Common myeloid progenitor, CD34-positive (primary cell): ENCODE measurements around the gene EPS15.

Experiments used
- CTCF ChIA-PET: fragments of 350-600 bp; sonication (Branson Sonifier 250); formaldehyde crosslinking; loops from one replicate; lab custom pipeline; 2021; ENCODE audit warnings: antibody characterized with exemption; lab: Charles Lee
- POLR2A ChIA-PET: fragments of 350-600 bp; sonication (Branson Sonifier 250); formaldehyde crosslinking; loops from one replicate; lab custom pipeline; 2021; ENCODE audit warnings: antibody characterized with exemption; lab: Charles Lee
- DNase-seq, 3 donors: peaks; one replicate each; pipeline versions ENCODE4 v3.0.0 to v3.0.0-alpha.2; 2013
- H3K27ac ChIP-seq, 2 experiments: 1 replicate in 1 of 2; 2 replicates in 1 of 2; pipeline ENCODE4 v1.7.0; 2013; ENCODE audit warnings: inconsistent platforms in 2 of 2, low read length in 2 of 2, mild to moderate bottlenecking in 2 of 2, low read depth in 1 of 2, moderate library complexity in 1 of 2; ENCODE audit not compliant: severe bottlenecking in 2 of 2, insufficient read depth in 1 of 2, poor library complexity in 1 of 2
- H3K27me3 ChIP-seq, 5 experiments: replicated peaks in 2 of 5; 1 replicate in 3 of 5; 2 replicates in 2 of 5; pipeline versions ENCODE4 v1.6.1 to v1.7.0; 2013; ENCODE audit warnings: low read length in 4 of 5, mild to moderate bottlenecking in 2 of 5, moderate library complexity in 2 of 5, inconsistent platforms in 1 of 5; ENCODE audit not compliant: insufficient read depth in 5 of 5, control insufficient read depth in 4 of 5
- H3K36me3 ChIP-seq, 4 experiments: 1 replicate in 2 of 4; 2 replicates in 2 of 4; pipeline versions ENCODE4 v1.6.1 to v1.7.0; 2013; ENCODE audit warnings: low read length in 3 of 4, control low read depth in 1 of 4, mild to moderate bottlenecking in 1 of 4; ENCODE audit not compliant: control insufficient read depth in 4 of 4, insufficient read depth in 4 of 4
- H3K4me1 ChIP-seq, 4 experiments: 1 replicate in 3 of 4; 2 replicates in 1 of 4; pipeline versions ENCODE4 v1.6.1 to v1.7.1; 2013; ENCODE audit warnings: low read length in 3 of 4, mild to moderate bottlenecking in 3 of 4, control low read depth in 1 of 4, inconsistent platforms in 1 of 4, moderate library complexity in 1 of 4; ENCODE audit not compliant: control insufficient read depth in 4 of 4, insufficient read depth in 4 of 4; ENCODE audit errors: control extremely low read depth in 1 of 4
- H3K4me3 ChIP-seq, 7 experiments: 1 replicate in 4 of 7; 2 replicates in 3 of 7; pipeline versions ENCODE4 v1.5.1 to v1.7.0; 2013; ENCODE audit warnings: mild to moderate bottlenecking in 7 of 7, low read length in 6 of 7, moderate library complexity in 6 of 7, inconsistent platforms in 2 of 7, low read depth in 2 of 7, control low read depth in 1 of 7; ENCODE audit not compliant: insufficient read depth in 4 of 7, control insufficient read depth in 1 of 7; ENCODE audit errors: extremely low read depth in 1 of 7
- H3K9me3 ChIP-seq, 5 experiments: 1 replicate in 4 of 5; 2 replicates in 1 of 5; pipeline versions ENCODE4 v1.6.1 to v1.7.1; 2013; ENCODE audit warnings: low read length in 4 of 5, mild to moderate bottlenecking in 2 of 5, inconsistent platforms in 1 of 5, low read depth in 1 of 5, moderate library complexity in 1 of 5; ENCODE audit not compliant: control insufficient read depth in 4 of 5, insufficient read depth in 2 of 5; ENCODE audit errors: control extremely low read depth in 1 of 5
- WGBS: methylation state at CpG from one replicate; pipeline ENCODE4 v1.1.5; 2013; ENCODE audit not compliant: insufficient coverage; 5-methylcytosine and 5-hydroxymethylcytosine counted together

The EPS15 gene

DNA sequence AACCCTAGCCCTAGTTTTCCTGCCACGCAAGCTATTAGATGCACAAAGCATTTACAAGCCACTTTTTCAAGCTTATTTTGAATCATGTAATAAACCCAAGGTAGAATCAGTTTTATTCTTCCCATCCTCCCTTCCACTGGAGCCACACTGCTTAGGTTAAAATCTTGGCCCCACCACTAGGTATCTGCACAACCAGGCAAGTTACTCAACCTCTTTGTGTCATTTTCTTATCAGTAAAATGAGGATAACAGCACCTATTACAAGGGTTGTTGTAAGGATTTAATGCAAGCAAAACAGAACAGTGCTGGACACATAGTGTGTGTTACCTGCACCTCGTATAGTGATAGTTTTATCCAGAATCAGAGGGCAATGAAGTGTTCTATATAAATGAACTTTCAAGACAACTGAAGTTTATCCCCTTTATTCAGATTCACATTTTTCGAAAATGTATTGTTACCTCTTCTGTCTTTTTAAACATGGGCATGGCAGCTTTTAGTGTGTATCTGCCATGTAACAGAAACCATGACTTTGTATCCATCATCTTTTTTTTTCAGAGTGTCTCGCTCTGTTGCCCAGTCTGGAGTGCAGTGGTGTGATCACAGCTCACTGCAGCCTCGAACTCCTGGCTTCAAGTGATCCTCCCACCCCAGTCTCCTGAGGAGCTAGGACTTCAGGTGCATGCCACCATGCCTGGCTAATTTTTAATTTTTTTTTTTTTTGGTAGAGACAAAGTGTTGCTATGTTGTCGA, 171.5 kb downstream of the EPS15 start:
- CTCF ChIA-PET, result interaction anchor here (0.5 to 1.7 kb wide), 2 partner anchors 39 to 1021 kb away, joined by 3 read pairs; no protein-coding TSS in a partner anchor
- Histone ChIP-seq H3K4me1 (peaks cover 0 to 7% (median 5%) of the 10 kb centered on the region in 4 experiments), H3K4me3 (no peak overlapping the region), H3K27ac (no peak overlapping the region), H3K9me3 (no peaks in the 10 kb centered on the region), H3K27me3 (peaks cover 0 to 40% (median 20%) of the 10 kb centered on the region in 5 experiments), H3K36me3 (peaks cover 0 to 4% (median 0%) of the 10 kb centered on the region in 4 experiments)
- POLR2A ChIA-PET, result no interaction called here
- 90% methylated on average over 3 of the region's 6 CpGs for WGBS
- DNase-seq, result no peak

DNA sequence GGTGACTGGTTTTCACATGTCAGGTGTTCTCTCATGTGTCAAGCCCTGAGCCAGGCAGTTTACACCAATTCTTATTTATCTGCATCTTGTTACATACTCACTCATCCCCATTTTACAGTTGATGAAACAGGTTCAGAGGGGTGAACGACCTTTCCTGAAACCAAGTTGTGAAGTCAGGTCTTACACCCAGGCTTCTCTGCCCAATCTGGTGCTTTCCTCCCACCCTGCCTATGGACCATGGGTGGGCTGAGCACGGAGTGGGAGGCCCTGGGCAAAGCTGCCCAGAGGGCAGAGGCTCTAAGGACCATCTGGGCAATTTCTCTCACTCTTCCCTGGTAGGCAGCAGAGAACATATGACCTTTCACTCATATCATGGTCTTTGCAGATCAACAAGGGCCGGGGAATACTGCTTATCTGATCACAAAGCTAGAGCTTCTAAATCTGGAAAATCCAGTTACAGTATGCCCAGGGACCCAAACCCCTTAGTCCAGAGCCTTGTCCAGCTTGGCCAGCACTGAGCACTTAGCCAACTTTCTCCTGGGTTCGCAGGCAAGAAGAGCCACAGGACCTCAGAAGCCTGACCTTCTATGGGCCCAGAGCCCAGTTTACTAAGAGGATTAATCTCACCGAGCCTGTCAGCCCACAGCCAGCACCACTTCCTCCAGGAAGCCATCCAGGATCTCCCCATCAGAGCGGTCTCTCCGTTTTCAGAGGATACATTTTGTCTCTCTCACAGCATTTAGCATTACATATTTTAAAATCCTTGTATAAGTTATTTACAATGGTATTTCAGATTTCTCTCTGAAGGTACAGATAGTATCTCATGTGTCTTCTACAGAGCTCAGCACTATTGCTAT, 172.8 kb downstream of the EPS15 start:
- DNase-seq, result no peak
- Histone ChIP-seq H3K9me3 (no peaks in the 10 kb centered on the region), H3K4me1 (peaks cover 0 to 7% (median 5%) of the 10 kb centered on the region in 4 experiments), H3K27me3 (peaks cover 0 to 44% (median 20%) of the 10 kb centered on the region in 5 experiments), H3K4me3 (no peak overlapping the region), H3K27ac (no peak overlapping the region), H3K36me3 (no peaks in the 10 kb centered on the region)
- WGBS, result 85% methylated on average over 4 of the region's 7 CpGs
- ChIA-PET POLR2A (no interaction called here), CTCF (interaction anchor here (0.5 to 1.7 kb wide), 2 partner anchors 37 to 1022 kb away, joined by 3 read pairs; no protein-coding TSS in a partner anchor)

DNA sequence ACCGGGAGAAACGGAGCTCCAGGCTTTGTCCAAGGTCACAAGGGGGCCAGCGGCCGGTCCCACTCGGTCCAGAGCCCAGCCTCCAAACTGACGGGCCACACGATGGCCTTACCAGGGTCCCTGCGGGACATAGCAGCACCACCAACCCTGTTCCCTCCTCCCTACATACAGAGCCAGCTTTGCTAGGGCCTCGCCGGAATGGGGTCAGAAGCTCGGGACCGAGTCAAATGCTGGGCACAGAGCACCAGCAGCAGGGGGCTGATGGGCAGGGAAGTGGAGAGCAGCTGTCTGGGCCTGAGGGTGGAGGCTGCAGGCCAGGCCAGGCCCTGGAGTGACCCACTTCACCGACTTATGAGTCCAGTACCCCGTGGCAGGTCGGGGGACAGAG, 173.8 kb downstream of the EPS15 start:
- peaks cover 0 to 44% (median 20%) of the 10 kb centered on the region in 5 experiments for H3K27me3 ChIP-seq
- peaks cover 0 to 7% (median 5%) of the 10 kb centered on the region in 4 experiments for H3K4me1 ChIP-seq
- CTCF ChIA-PET, result interaction anchor here (0.5 kb wide), 1 partner anchor 60 kb away, joined by 5 read pairs; no protein-coding TSS in a partner anchor
- POLR2A ChIA-PET, result no interaction called here
- H3K27ac ChIP-seq, result no peak overlapping the region
- no peaks in the 10 kb centered on the region for H3K36me3 ChIP-seq
- DNase-seq, result no peak
- peak overlapping the region in 2 of 7 experiments; percentile 19 to 46 for H3K4me3 ChIP-seq
- no peaks in the 10 kb centered on the region for H3K9me3 ChIP-seq
- WGBS, result 81% methylated on average over 7 of the region's 15 CpGs

DNA sequence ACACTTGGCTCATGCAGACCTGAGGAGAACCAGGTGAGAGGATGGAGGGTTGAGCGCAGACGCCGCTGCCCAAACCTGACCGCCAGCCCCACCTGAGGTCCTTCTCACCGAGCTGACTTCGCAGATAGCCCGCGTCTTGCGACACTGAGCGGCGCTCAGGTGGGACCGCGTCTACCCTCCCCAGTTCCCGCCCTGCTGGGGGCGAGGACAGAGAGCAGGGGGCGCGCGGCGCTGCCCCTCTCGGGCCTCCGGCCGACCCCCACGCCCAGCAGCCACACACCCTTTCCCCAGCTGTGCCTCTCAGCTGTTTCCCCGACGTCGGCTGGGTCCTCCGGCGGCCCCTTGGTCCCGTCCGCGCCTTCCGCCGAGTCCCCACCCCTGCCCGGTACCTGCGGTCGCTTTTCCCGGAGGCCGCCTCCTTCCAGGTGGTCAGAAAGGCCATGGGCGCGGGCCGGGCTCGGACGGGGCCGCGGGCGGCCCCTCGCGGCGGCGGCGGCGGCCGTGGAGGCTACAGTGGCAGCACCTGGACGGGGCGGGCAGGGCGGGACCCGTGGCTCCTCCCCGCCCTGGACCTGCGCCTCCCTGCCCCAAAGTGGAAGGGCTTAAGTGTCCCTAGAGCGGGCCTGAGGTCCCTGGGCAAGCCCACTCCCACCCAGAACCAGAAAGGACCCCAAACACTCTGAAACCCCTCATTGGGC, 174.3 kb downstream of the EPS15 start:
- ChIA-PET CTCF (no interaction called here), POLR2A (no interaction called here)
- H3K36me3 ChIP-seq, result no peaks in the 10 kb centered on the region
- peak overlapping the region in 6 of 7 experiments; percentile 15 to 56 (median 26) for H3K4me3 ChIP-seq
- H3K9me3 ChIP-seq, result no peaks in the 10 kb centered on the region
- H3K27me3 ChIP-seq, result peaks cover 0 to 44% (median 20%) of the 10 kb centered on the region in 5 experiments
- peak in 1 of 3 donors; percentile 16 for DNase-seq
- whole genome bisulfite sequencing, result 5% methylated on average over 47 of the region's 60 CpGs
- H3K4me1 ChIP-seq, result peaks cover 0 to 7% (median 5%) of the 10 kb centered on the region in 4 experiments
- H3K27ac ChIP-seq, result no peak overlapping the region

DNA sequence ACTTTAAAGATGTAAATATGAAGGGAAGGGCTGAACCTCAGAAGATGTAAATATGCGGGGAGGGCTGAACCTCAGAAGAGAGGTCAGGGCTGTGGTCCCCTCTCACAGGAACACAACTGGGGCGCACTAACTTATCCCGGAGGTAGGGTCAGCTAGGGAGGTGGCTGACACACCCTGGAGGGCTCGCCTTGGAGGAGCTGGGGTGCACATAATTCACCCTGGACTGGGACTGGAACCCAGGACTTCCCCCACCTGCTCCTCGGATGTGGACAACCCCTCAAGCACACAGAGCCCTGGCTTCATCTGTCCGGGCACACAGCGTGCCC, 174.8 kb downstream of the EPS15 start:
- 63% methylated on average over 6 of the region's 7 CpGs for WGBS
- H3K4me1 ChIP-seq, result peaks cover 0 to 7% (median 5%) of the 10 kb centered on the region in 4 experiments
- no peak overlapping the region for H3K27ac ChIP-seq
- ChIA-PET CTCF (no interaction called here), POLR2A (no interaction called here)
- H3K4me3 ChIP-seq, result peak overlapping the region in 2 of 7 experiments; percentile 46 to 56
- DNase-seq, result no peak
- peaks cover 0 to 44% (median 20%) of the 10 kb centered on the region in 5 experiments for H3K27me3 ChIP-seq
- H3K9me3 ChIP-seq, result no peaks in the 10 kb centered on the region
- no peaks in the 10 kb centered on the region for H3K36me3 ChIP-seq

DNA sequence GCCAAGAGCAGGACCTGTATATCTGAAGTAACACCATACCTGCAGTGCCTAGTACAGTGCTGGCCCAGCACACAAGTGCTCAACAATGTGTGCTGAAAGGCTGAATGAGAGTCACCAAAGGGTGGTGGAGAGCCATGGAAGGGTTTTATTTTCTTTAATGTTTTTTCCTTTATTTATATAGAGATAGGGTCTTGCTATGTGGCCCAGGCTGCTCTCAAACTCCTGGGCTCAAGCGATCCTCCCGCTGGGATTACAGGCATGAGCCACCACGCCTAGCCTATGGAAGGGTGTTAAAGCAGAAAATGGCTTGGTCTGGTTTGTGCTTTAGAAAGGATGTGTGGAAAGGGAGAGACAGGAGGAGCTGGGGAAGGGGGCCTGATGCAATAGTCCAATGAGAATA, 175.4 kb downstream of the EPS15 start:
- Histone ChIP-seq H3K4me3 (no peak overlapping the region), H3K4me1 (peaks cover 0 to 7% (median 5%) of the 10 kb centered on the region in 4 experiments), H3K27me3 (peaks cover 0 to 44% (median 20%) of the 10 kb centered on the region in 5 experiments), H3K36me3 (no peaks in the 10 kb centered on the region), H3K9me3 (no peaks in the 10 kb centered on the region), H3K27ac (no peak overlapping the region)
- WGBS, result no CpG with 5 or more reads among the region's 3 CpGs
- DNase-seq, result no peak
- POLR2A ChIA-PET, result no interaction called here
- CTCF ChIA-PET, result no interaction called here
